ENCODE data around the gene STAP2. TPM values are rescaled to one million over a fixed set of nuclear protein-coding genes. Genes with fewer than 3 reads are reported as not detected.
A peak's percentile ranks its signal among the peaks of the same experiment; 100 is the strongest.

Gene STAP2
- total and polyA plus RNA-seq, 8 donors: 20.7 to 250 (median 43.3) TPM; not detected in 1

DNA sequence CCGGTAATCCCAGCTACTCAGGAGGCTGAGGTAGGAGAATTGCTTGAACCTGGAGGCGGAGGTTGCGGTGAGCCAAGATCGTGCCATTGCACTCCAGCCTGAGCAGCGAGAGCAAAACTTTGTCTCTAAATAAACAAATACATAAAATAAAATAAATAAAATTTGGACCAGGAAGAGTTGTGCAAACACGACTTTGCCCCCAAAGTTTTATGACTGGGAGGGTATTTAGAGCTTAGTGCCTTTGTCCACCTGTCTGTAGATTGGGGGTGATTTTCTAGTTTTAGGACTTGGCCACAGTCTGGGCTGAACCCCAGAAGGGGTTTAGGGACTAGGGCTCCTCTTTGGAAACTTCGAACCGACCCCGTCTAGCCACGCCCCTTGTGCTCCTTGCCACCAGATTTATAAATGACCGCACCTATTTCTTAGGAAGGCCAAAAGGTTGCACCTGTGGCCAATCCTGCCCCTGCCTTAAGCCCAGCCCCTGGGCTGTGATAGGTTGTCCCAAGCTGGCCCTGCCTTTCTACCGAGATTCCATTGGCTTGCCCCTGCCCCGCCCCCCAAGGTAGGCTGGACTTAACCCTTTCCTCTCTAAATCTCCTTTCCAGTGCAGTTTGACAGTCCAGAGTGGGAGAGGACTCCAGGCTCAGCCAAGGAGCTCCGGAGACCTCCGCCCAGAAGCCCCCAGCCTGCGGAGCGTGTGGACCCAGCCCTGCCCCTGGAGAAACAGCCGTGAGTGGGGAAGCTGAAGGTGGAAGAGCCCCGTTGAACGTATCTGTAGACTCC is 54.3 kb downstream of the STAP2 start:
- H3K4me1 ChIP-seq: peaks cover 4 to 18% (median 8%) of the 10 kb centered on the region in 4 donors
- peak in 1 of 2 donors; percentile 46 for DNase-seq
- no peaks in the 10 kb centered on the region for H3K9me3 ChIP-seq
- WGBS, 5 donors: 35 to 48% (median 45%) methylated on average over 20 of the region's 20 CpGs
- TF ChIP-seq, protein P1, sequence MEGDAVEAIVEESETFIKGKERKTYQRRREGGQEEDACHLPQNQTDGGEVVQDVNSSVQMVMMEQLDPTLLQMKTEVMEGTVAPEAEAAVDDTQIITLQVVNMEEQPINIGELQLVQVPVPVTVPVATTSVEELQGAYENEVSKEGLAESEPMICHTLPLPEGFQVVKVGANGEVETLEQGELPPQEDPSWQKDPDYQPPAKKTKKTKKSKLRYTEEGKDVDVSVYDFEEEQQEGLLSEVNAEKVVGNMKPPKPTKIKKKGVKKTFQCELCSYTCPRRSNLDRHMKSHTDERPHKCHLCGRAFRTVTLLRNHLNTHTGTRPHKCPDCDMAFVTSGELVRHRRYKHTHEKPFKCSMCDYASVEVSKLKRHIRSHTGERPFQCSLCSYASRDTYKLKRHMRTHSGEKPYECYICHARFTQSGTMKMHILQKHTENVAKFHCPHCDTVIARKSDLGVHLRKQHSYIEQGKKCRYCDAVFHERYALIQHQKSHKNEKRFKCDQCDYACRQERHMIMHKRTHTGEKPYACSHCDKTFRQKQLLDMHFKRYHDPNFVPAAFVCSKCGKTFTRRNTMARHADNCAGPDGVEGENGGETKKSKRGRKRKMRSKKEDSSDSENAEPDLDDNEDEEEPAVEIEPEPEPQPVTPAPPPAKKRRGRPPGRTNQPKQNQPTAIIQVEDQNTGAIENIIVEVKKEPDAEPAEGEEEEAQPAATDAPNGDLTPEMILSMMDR (IDR thresholded peaks at IDR 0.05): no peak
- TF ChIP-seq POLR2AphosphoS5 (IDR thresholded peaks at IDR 0.05) (no peak), EP300 (IDR thresholded peaks at IDR 0.05) (no peak)
- peaks cover 8 to 74% (median 29%) of the 10 kb centered on the region in 3 donors for H3K27me3 ChIP-seq
- intact Hi-C loops (cut with DNase I; ENCODE audit: low total_unique reads): no loop called here
- H3K36me3 ChIP-seq: no peaks in the 10 kb centered on the region
- H3K4me3 ChIP-seq: no peak overlapping the region
- H3K27ac ChIP-seq: no peak overlapping the region

DNA sequence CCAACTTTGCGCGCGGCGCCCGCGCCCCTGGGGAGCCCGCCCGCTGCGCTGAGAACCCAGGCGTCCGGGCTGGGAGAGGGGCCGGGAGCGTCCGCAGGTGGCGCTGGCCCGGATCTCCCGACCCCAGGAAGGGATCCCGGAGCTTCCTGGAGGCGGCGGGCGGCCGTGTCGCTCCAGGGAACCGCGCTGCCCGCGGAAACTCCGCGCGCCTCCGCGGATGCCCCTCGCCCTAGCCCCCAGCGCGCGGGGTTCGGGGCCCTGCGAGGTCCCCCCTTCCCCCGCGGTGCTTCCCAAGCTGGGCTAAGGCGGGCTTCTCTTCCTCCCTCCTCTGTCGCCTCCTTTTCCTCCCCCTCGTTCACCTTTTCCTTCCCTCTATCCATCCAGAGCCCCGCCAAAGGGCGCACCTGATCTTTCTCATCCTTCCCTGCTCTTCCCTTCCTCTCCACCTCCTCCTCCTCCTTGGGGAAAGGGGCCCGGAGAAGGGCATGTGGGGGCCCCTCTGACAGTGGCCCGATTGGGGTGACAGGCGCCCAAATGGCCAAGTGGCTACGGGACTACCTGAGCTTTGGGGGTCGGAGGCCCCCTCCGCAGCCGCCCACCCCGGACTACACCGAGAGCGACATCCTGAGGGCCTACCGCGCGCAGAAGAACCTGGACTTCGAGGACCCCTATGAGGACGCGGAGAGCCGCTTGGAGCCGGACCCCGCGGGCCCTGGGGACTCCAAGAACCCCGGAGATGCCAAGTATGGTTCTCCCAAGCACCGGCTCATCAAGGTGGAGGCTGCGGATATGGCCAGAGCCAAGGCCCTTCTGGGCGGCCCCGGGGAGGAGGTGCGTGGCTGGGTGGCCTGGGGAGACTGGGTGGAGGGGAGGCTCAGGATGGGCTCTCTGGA is 58.9 kb downstream of the STAP2 start:
- Histone ChIP-seq H3K27me3 (peaks cover 15 to 78% (median 41%) of the 10 kb centered on the region in 3 donors), H3K27ac (no peak overlapping the region), H3K4me3 (peak overlapping the region; percentile 15 to 49 (median 30)), H3K9me3 (no peaks in the 10 kb centered on the region), H3K36me3 (no peaks in the 10 kb centered on the region), H3K4me1 (peaks cover 11 to 31% (median 16%) of the 10 kb centered on the region in 4 donors)
- TF ChIP-seq, protein P1 (IDR thresholded peaks at IDR 0.05): no peak
- no peak for TF ChIP-seq POLR2A (IDR thresholded peaks at IDR 0.05)
- 4 to 6% (median 5%) methylated on average over 30 to 71 of the region's 71 CpGs for WGBS, 5 donors
- intact Hi-C loops (cut with DNase I; ENCODE audit: low total_unique reads): no loop called here
- no peak for DNase-seq

DNA sequence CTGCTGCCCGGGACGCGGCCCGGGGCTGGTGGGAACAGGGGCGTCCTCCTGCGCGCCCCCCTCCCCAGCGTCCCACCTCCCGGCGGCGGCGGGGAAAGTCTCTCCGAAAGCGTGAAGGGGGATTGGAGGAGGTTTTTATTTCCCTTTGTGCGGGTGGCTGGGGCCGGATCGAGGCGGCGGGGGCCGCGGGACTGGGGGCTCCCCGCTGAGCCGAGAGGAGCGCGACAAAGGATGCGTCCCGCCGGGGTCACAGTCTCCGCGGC is 59.4 kb downstream of the STAP2 start:
- Histone ChIP-seq H3K4me1 (peaks cover 11 to 27% (median 16%) of the 10 kb centered on the region in 4 donors), H3K36me3 (no peaks in the 10 kb centered on the region), H3K4me3 (peak overlapping the region; percentile 15 to 49 (median 30)), H3K27ac (no peak overlapping the region), H3K9me3 (no peaks in the 10 kb centered on the region), H3K27me3 (peaks cover 15 to 72% (median 37%) of the 10 kb centered on the region in 3 donors)
- DNase-seq: no peak
- 0 to 2% (median 0%) methylated on average over 9 to 30 of the region's 30 CpGs for WGBS, 5 donors
- TF ChIP-seq EP300 (IDR thresholded peaks at IDR 0.05) (no peak), POLR2AphosphoS5 (IDR thresholded peaks at IDR 0.05) (no peak), POLR2A (IDR thresholded peaks at IDR 0.05) (no peak)
- TF ChIP-seq, protein P1 (IDR thresholded peaks at IDR 0.05): no peak
- intact Hi-C loops (cut with DNase I; ENCODE audit: low total_unique reads): no loop called here

DNA sequence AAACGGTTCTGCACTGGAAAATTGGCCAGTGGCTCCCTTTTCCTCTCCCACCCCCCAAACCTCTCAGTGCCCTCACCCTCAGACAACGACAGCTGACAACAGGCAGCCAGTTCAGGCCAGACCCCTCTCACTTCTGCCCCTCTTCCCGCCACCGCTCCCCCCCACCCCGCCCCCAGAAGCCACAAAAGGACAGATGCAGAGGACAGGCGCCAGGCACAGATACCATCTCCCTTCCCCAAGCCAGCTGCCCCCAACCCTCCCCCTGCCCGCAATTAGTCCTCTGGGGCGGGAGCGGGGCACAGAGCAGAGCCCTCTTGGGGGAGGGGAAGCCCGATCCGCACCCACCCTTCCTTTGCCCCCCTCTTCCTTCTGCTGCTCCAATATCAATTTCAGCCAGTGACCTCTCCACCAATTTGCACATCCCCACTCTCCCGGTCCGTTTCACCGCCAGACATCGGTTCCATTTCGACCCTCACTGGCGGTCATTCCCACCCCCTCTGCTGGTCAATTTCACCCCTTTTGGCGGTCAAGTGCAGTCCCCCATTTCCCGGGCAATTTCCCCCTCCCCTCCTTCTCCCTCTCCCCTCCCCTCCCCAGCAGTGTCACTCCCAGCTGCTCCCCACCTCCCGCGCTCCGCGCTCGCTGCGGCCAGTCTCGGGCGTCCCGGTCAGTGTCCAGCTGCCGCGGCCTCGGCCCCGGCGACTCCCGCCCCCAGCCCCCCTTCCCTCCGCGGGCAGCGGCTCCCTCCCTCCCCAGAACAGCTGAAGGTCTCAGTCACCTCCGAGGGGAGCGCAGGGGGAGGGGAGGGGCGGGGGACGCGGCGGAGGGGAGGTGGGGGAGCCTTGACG is 60.0 kb downstream of the STAP2 start, which contains the start of gene SHD:
TSS of gene SHD (plus strand) at position 848 of the 848 bp plus-strand sequence. CDS start 798 bp downstream, outside the sequence.
- 2 to 4% (median 3%) methylated on average over 32 to 43 of the region's 44 CpGs for WGBS, 5 donors
- Histone ChIP-seq H3K27me3 (peaks cover 15 to 67% (median 37%) of the 10 kb centered on the region in 3 donors), H3K4me1 (peaks cover 11 to 27% (median 16%) of the 10 kb centered on the region in 4 donors), H3K27ac (no peak within 1 kb of the TSS), H3K9me3 (no peaks in the 10 kb centered on the region), H3K4me3 (peak within 1 kb of the TSS; percentile 15 to 49 (median 30)), H3K36me3 (no peaks in the 10 kb centered on the region)
- TF ChIP-seq POLR2A (IDR thresholded peaks at IDR 0.05) (no peak), EP300 (IDR thresholded peaks at IDR 0.05) (no peak), POLR2AphosphoS5 (IDR thresholded peaks at IDR 0.05) (no peak)
- TF ChIP-seq, protein P1 (IDR thresholded peaks at IDR 0.05): no peak
- intact Hi-C loops (cut with DNase I; ENCODE audit: low total_unique reads): no loop called here
- peak in 1 of 2 donors; percentile 56 for DNase-seq

Data from stomach (tissue), 9 donors.